HG03139 (cell line): ENCODE measurements around the gene EEFSEC.

Experiments used
- ATAC-seq: cut with Tn5 transposase; IDR thresholded peaks from one replicate; pipeline ENCODE4 v1.9.1; 2021; ENCODE audit not compliant: unreplicated experiment

Gene EEFSEC

DNA sequence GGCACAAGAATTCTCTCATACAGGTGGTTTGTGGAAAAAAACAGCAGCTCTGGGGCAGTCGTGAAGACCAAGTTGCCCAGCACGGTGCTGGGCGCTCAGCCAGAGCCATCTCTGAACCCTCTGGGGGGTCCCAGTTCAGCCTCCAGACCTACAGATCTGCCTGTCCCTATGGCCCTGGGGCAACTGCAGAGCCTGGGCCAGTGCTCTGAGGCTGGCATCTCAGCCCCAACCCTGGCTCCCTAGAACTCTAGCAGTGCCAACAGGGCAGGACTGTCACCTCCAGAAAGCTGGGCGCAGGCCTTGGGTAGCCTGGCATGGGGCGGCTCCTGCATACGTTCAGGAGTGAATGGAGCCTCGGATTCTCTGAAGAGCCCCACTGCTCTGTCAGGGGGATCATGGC lies 268.7 kb downstream of the EEFSEC start:
- ATAC-seq: no peak

DNA sequence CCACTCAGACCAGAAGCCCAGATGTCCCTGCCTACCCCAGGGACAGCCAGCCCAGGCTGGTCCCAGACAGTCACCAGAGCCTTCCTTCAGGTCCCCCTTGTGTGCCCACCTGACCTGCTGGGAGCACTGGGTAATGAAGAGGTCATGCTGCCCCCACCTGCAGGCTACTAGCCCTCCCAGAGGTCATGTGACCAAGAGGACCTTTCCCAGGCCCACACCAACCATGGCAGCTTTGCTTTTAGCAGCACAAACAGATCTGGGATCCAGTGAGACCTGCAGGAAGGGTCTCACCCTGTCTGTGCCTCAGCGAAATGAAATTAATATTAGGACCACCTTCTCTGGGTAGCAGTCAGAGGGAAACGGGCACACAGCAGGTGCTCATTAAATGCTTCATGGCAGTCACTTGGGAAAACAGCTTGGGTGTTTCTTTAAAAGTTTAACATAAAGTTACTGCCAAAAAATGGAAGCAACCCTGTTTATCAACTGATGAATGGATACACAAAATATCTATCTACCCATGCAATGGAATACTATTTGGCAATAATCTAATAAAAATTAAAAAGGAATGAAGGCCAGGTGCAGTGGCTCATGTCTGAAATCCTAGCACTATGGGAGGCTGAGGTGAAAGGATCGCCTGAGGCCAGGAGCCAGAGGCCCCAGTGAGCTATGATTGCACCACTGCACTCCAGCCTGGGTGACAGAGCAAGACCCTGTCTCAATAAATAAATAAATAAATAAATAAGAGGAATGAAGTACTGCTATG lies 269.7 kb downstream of the EEFSEC start:
- ATAC-seq: no peak

DNA sequence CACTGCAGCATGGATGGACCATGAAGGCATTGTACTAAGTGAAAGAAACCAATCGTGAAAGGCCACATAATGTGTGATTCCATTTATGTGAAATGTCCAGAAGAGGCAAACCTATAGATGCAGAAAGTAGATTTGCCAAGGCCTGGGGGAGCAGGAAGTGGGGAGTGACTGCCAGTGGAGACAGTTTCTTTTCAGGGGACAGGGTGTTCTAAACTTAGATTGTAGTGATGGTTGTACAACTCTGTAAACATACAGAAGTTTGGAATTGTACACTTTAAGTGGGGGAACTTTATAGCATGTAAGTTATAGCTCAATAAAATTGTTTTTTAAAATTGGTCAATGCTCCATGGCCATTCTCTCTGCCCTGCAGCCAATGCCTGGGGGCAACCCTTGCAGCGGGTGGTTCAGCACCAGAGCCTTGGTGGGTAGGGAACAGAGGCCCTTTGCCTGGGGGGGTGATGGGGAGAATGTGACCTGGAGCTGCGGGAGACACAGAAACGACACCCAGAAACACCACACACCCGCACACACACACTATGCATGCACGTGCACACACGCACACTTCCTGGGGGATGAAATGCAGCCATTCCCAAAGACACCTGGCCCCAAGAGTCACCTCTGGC lies 270.4 kb downstream of the EEFSEC start:
- ATAC-seq: no peak

DNA sequence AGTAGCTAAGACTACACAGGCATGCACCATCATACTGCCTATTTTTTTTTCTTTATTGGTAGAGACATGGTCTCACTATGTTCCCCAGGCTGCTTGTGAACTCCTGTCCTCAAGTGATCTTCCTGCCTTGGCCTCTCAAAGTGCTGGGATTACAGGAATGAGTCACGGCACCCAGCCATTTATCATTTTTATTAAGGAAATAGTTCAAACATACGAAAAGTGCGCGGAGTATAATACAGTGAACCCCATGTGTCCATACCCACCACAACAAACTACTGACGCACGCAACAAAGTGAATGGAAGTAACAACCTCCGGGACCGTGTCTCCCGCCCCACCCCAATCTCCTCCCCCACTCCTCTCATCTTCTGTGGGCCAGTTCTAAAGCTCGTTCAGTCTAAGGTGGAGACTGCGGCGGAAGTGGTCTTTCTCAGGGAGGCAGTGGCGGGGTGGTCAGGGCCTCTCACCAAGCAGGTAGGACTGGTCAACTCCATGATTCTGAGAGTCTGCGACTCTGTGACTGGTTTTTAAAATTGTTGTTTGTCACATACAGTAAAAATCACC lies 271.3 kb downstream of the EEFSEC start:
- no peak for ATAC-seq

DNA sequence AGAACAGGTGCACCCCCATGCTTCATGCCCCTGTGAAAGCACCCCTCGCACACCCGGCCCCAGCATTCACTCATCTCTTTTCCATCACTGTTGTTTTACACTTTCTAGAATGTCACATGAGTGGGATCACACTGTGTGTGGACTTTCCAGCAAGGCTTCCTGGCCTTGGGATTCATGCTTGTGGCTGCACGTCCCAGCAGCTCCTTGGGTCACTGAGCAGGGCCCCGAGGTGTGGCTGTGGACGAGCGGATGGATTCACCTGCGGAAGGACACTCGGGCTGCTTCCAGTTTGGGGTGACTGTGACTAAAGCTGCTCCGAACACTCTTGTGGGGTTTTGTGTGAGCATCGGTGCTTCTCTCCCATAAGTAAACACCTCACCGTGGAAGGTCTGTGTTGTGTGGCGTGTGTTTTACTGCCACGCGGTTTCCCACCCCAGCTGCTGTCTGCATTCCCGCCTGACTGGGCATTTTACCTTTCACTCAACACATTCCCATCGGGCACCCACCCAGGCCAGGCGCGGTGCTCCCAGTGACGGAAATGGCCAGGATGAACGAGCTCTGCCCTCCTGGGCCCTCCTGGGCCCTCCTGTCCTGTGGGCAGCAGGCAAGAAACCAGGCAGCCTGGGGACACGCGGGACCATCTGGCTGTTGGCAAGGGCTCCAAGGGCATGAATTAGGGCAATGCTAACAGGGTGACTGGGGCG lies 272.0 kb downstream of the EEFSEC start:
- no peak for ATAC-seq

DNA sequence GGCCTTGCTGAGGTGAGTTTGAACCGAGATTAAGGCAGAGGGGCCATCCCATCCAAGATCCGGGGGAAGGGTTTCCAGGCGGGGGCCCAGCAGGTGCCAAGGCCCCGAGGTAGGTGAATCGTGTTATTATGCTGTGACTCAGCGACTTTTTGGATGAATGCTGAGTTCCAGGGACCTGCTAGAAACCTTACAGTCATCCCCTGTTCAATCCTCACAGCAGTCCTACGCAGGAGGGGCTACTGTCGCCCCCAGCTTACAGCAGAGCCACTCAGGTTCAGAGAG lies 272.5 kb downstream of the EEFSEC start:
- no peak for ATAC-seq

DNA sequence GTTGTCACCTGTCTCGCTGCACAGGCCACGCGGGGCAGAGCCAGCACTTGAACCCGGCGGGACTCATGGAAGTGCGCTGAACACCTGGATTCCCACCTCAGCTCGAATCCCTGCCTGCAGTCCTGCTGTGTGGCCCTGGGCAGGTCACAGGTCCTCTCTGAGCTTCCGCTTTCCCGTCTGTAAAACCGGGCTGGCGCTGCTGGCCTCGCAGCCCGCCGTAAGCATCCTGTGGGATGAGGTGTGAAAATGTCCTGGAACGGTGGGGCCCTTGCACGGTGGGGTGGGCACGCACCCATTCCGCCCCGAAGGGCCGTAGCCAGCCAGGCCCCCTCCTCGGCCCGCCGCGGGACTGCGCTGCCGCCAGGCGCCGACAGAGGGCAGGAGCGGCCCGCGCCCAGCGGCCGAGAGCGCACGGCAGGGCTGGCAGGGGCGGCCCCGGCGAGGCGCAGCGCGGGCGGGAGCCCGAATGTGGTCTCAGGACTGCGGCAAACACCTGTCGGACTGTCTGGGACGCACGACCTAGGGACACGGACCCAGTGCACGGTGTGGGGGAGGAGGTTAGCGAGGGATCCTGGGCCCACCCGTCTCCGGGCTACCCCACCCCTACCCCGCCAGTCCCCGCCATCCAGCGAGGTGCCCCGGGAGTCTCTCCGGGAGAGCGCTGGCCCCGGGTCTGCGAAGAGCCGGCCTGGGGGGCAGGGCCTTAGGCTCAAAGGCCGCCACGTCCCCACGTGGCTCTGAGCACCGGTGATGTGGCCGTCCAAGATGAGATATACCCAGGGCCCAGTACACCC lies 273.0 kb downstream of the EEFSEC start:
- peak; percentile 70 for ATAC-seq

DNA sequence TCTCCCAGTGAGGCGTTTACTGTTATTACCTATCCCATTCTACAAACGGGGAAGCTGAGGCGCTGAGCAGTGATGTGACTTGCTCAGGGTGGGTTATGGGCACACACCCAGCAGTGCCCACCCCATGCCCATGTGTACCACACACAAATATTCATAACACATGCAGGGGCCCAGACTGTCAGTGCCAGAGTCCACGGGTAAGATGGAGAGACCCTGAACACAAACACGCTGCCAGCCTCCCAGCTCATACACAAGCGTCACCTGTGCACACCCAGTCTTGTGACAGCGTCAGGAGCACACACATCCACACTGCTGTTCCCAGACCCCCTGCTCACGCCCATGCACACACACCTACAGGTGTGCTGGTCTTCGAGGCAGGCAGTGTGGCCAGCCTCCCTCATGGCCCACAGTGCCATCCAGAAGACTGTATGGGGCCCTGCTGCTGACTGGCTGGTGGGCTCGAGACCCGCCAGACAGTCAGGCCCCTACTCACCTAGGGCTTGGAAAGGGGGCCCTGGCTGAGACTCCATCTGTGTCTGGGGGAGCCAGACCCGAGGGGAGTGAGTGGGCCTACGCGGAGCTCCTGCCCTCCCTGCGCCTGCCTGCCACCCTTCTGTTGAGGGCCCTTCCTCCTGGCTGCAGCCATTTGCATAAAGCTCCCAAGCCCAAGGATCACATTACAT lies 274.0 kb downstream of the EEFSEC start:
- ATAC-seq: no peak

DNA sequence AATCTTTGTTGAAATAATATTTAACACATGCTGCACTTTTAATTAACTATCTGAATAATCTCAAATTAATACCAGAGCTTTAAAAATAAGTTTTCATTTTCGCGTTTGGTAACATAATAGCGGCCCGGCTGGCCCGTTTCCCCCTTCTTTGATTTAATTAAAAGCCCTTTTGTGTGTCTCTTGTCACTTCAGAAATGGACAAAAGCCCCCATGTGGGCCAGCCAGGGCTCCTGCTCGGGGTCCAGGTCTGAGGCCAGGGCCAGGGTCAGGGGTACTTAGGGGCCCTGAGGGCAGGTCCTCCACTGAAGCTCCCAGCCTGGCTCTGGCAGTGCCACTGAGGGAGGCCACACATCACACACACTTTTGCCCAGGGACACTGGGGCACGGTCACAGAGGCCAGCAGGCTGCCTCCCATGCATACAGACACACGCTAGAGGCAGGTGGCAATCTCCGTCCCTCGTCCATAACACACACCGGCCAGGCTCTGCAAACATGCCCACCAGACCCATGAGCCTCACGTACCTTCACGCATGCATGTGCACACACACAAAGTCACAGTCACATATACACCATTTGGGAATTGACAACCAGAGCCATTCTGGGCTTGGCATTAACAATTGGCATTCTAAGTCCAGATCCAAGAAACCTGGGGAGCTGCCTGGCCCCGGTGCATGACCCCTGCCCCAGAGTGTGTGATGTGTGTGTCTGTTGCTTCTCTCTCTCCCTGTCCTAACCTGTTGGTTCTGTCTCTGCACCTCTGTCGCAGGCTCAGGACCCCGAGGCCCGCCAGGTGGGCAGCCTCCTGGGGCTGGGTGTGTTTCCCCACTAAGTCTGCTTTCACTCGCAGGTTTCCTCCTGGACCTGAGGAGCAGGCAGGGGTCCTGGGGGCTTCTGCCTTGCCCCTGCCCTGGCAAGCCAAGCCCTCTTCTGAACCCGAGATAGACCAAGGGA lies 274.9 kb downstream of the EEFSEC start:
- no peak for ATAC-seq

DNA sequence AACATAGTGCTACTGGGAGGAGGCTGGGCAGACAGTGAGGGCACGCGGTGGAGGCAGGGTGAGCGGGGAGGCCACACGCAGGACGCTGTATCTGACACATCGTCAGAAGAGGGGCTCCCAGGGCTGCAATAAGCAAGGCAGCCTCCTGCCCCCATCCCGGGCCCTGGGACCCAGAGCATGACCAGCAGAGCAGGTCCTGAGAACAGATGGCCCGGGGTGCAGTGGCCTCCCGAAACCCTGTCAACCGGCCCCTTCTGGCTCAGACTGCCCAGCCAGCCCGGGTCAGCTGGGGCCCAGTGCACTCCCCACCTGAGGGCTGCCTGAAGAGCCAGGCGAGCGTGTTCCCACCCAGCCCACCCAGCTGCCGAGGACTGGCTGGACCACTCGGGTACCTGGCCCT lies 276.0 kb downstream of the EEFSEC start:
- no peak for ATAC-seq

DNA sequence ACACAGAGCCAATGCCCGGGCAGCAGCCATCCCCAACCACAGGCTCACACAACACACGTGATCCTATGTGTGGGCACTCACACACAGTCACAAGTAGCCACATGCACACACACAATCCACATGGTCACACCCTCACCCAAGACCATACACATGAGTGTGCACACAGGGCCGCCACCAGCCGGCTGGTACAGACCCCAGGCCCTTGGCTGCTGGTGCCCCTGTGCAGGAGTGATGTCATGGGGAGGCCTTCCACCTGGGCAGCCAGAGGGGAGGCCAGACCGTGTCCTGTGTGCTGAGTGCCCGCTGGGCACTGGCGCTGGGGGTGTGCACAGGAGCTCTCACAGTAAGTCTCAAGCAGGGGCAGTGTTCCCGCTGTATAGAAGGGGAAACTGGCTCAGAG lies 276.5 kb downstream of the EEFSEC start:
- ATAC-seq: no peak

DNA sequence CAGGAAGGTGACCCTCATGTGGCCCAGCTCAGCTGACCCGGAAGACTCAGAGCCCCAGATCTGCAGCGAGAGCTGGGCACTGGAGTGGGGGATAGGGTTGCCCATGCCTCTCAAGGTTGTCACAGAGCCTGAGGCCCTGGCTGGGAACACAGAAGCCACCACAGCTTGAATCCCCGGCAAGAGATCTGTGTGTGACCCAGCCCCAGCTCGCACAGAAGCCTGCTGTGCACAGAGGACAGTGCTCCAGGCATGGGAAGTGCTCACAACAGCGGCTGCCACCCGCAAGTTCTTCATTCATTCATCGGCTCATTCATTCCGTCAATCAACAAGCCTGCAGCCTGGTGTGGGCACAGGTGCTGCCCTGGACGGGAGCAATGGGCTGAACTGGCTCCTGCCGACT lies 277.0 kb downstream of the EEFSEC start:
- no peak for ATAC-seq

DNA sequence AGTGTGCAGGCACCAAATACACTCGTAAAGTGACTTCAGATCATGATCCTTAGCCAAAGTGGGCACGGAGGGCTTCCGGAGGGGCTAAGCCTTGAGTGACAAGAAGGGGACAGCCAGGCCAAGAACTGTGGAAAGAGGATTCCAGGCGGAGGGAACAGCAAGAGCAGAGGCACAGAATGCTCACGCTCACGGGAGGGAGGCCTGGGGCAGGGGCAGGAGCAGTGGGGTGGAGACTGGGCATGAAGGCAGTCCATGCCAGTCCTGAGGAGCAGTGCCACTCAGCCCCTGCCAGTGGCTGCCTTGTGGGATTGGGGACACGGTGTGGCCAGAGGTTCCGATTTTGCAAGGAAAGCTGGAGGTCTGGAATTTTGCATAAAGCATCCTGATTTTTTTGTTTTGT lies 277.4 kb downstream of the EEFSEC start:
- no peak for ATAC-seq

DNA sequence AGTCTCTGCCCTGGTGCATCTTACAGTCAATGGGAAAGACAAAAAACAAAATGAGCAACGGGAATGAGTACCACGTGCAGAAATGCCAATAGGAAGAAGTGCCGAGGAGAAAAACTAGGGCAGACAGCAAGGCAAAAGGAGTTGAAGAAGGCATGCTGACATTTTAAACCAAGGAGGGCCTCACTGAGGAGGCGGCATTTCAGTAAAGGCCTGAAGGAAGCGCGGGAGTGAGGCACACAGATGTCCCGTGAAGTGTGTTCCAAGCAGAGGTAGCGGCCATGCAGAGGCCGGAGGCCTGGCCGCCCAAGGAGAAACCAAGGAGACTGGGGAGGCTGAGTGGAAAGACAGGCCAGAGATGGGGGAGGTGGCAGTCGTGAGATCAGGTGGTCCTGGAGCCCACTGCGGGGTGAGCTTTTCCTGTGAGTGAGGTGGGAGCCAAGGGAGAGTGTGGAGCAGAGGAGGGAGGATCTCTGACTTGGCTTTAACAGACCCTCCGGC lies 278.6 kb downstream of the EEFSEC start:
- ATAC-seq: no peak

DNA sequence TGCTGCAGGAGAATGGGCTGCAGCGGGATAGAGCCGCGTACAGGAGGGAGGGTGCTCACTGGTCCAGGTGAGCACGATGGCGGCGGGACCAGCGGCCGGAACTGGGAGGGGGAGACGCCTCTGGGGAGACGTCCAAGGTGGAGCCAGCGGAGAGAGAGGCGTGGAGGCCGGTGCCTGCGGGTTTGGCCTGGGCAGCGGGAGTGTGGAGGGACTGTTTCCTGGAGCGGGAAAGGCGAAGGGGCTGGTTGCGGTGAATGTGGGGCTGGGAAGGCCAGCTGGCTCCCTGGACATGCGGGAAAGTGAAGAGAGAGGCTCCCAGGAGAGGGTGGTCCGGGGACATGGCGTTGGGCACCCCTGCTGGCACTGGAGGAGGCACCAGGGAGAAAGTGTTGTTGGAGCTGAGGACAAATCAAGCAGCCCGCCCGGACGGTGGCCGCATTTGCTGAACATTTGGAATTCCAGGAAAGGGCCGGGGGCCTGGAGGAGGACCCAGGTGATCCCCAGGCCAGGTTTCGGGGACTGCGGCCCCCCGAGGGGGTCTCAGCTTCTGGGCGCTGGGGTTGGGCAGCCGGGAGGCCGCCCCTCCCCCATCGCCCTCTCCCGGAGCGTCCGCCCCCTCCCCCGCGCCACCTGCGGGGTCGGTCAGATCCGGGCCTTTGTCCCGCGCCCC lies 279.2 kb downstream of the EEFSEC start:
- no peak for ATAC-seq

DNA sequence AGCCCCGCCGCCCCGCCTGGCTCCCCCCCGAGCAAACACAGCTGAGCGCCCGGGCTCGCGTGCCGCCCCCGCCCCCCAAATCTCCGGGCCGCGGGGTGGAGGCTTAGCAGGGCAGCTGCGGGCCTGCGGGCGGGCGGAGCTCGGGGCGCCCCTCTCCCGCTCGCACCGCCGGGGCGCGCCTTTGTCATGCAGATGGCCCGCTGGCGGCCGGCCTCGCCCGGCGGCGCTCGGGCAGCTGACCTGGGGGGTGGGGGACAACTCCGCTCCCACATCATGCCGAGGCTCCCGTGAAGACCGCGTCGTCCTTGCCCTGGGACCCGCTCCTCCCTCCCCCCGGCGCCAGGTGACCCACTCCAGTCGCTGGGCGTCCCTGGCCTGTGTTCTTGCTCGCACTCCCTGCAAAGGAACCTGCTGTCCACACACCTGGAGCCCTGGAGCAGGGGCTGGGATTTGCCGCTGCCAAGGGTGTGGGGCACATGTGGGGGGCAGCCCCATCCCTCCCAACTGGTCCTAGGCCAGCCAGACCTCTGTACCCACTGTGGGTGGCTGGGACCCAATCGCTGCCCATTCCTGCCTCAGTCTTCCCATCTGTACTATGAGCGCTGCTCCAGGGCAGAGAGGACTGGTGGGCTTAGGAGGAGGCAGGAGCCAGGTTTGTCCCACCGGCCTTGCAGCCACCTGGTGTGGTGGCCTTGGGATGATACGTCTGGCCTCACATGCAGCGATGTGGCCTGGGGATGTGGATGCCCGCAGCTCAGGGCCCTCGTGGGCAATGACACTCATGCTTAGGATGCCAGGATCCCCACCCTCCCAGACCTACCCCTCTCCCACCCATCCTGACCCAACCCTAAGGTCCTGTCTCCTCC lies 279.9 kb downstream of the EEFSEC start:
- no peak for ATAC-seq

DNA sequence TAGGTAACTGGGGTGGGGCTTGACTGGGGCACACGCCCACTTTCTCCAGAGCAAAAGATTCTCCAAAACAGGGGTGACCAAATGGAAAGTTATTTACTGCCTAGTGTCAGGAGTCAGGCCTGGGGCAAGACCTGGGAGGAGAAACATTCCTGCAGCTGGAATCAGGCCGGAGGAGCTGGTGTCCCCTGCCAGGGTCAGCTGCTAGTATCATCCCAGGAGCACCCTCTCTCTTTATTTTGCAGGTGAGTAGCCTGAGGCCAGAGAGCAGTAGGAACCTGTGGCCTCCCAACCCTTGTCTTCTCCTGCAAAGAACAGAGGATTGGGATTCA lies 280.5 kb downstream of the EEFSEC start:
- no peak for ATAC-seq

DNA sequence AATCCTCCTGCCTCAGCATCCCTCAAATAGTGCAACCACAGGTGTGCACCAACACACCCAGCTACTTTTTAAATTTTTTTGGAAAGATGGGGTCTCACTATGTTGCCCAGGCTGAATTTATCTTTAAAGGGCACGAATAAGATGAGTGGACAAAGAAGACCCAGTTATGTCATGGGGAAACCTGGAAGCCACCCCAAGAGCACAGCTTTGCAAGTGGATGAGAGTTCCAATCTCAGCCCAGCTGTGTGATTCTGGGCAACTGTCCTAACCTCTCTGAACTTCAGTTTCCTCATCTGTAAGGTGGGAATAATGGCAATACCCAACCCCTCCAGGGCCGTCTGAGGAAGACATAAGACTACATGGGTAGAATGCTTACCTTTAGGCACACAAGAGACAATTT lies 281.2 kb downstream of the EEFSEC start:
- ATAC-seq: no peak
